ENCODE data around the gene SUN2.
A peak's percentile ranks its signal among the peaks of the same experiment; 100 is the strongest.

SUN2 gene

GRCh38 chr22:38776086-38776485, 20.3 kb upstream of the SUN2 start:
- no peak for DNase-seq (ENCODE audit: low spot score)

GRCh38 chr22:38775656-38776055, 19.9 kb upstream of the SUN2 start:
- no peak for DNase-seq (ENCODE audit: low spot score)

GRCh38 chr22:38774496-38775166, 18.8 kb upstream of the SUN2 start:
- DNase-seq (ENCODE audit: low spot score) = no peak

GRCh38 chr22:38773363-38773946, 17.7 kb upstream of the SUN2 start:
- no peak for DNase-seq (ENCODE audit: low spot score)

- DNase-seq (ENCODE audit: low spot score) = no peak
These were observed 16.8 kb upstream of the SUN2 start for GRCh38 chr22:38772623-38772873.

- no peak for DNase-seq (ENCODE audit: low spot score)
These were observed 14.6 kb upstream of the SUN2 start for GRCh38 chr22:38770257-38770949.

- no peak for DNase-seq (ENCODE audit: low spot score)
These were observed 12.2 kb upstream of the SUN2 start for GRCh38 chr22:38768036-38768435.

GRCh38 chr22:38767313-38767712, 11.5 kb upstream of the SUN2 start:
- DNase-seq (ENCODE audit: low spot score) = no peak

GRCh38 chr22:38766076-38766777, 10.4 kb upstream of the SUN2 start:
- DNase-seq (ENCODE audit: low spot score) = no peak

- DNase-seq (ENCODE audit: low spot score) = no peak
These were observed 6.8 kb upstream of the SUN2 start for GRCh38 chr22:38762551-38762983.

GRCh38 chr22:38761202-38762162, 5.7 kb upstream of the SUN2 start:
- DNase-seq (ENCODE audit: low spot score) = no peak

GRCh38 chr22:38760477-38761201, 4.8 kb upstream of the SUN2 start:
- DNase-seq (ENCODE audit: low spot score) = no peak

- no peak for DNase-seq (ENCODE audit: low spot score)
These were observed 3.2 kb upstream of the SUN2 start for GRCh38 chr22:38759005-38759404.

GRCh38 chr22:38758276-38758945, 2.6 kb upstream of the SUN2 start:
- peak; percentile 35 for DNase-seq (ENCODE audit: low spot score)

GRCh38 chr22:38757464-38757757, 1.6 kb upstream of the SUN2 start:
- no peak for DNase-seq (ENCODE audit: low spot score)

- peak; percentile 62 for DNase-seq (ENCODE audit: low spot score)
These were observed 1.1 kb upstream of the SUN2 start for GRCh38 chr22:38756711-38757463.

- DNase-seq (ENCODE audit: low spot score) = peak; percentile 60
These were observed 465 bp downstream of the SUN2 start for GRCh38 chr22:38755155-38755910.

- peak; percentile 48 for DNase-seq (ENCODE audit: low spot score)
These were observed 1.0 kb downstream of the SUN2 start for GRCh38 chr22:38754751-38755154.
